Vagina (tissue), 2 donors: ENCODE data around the gene FAF1. TPM values are rescaled to one million over a fixed set of nuclear protein-coding genes. Genes with fewer than 3 reads are reported as not detected.

Experiments
- DNase-seq, 2 donors: peaks; one replicate each; pipeline ENCODE4 v3.0.0-alpha.2; 2017; ENCODE audit errors: extremely low spot score in 2 of 2
- H3K27ac ChIP-seq: fragments of 200-600 bp; sonication (generic); one replicate; pipeline ENCODE4 v1.5.1; 2019
- H3K27me3 ChIP-seq: fragments of 200-600 bp; sonication (generic); one replicate; pipeline ENCODE4 v1.5.1; 2019
- H3K36me3 ChIP-seq, 2 donors: fragments of 200-600 bp; sonication (generic); one replicate each; pipeline ENCODE4 v1.5.1; 2017 to 2019
- H3K4me1 ChIP-seq: fragments of 200-600 bp; sonication (generic); one replicate; pipeline ENCODE4 v1.5.1; 2019
- H3K4me3 ChIP-seq, 2 donors: fragments of 200-600 bp; sonication (generic); 1 replicate in 1 of 2; 2 replicates in 1 of 2; pipeline ENCODE4 v1.5.1; 2016 to 2019
- H3K9me3 ChIP-seq: fragments of 200-600 bp; sonication (generic); one replicate; pipeline ENCODE4 v1.5.1; 2019
- POLR2A ChIP-seq, 2 donors: fragments of 450-650 bp; IDR thresholded peaks; one replicate each; pipeline ENCODE4 v1.6.1; 2017; ENCODE audit warnings: antibody characterized with exemption in 2 of 2, mild to moderate bottlenecking in 2 of 2, moderate library complexity in 2 of 2
- POLR2AphosphoS5 ChIP-seq, 2 donors: sonication (generic); formaldehyde crosslinking; IDR thresholded peaks; one replicate each; pipeline ENCODE4 v1.9.0; 2017; ENCODE audit warnings: antibody characterized with exemption in 2 of 2, mild to moderate bottlenecking in 2 of 2, low read depth in 1 of 2; ENCODE audit not compliant: insufficient read depth in 1 of 2
- intact Hi-C: fragments of 100-400 bp; cut with DNase I; formaldehyde crosslinking; loops from one replicate; pipeline ENCODE4 v1.15.1; 2023
- total RNA-seq: library from RNA; depleted of rRNA; stranded (reverse); fragments of >200 nt; gene quantifications from one replicate; pipeline ENCODE4 v1.2.3, GENCODE V29; 2016
- TF ChIP-seq, protein P1 (sequence below), 3 experiments: fragments of 450-650 bp in 2 of 3; fragments of 200-600 bp in 1 of 3; sonication (generic) in 1 of 3; IDR thresholded peaks; one replicate each; pipeline ENCODE4 v1.5.1; 2017 to 2019; ENCODE audit warnings: antibody characterized with exemption in 3 of 3, mild to moderate bottlenecking in 2 of 3, moderate library complexity in 2 of 3

FAF1 gene
- total RNA-seq, 1 donor from 2014 or later, result 40.0 TPM

DNA sequence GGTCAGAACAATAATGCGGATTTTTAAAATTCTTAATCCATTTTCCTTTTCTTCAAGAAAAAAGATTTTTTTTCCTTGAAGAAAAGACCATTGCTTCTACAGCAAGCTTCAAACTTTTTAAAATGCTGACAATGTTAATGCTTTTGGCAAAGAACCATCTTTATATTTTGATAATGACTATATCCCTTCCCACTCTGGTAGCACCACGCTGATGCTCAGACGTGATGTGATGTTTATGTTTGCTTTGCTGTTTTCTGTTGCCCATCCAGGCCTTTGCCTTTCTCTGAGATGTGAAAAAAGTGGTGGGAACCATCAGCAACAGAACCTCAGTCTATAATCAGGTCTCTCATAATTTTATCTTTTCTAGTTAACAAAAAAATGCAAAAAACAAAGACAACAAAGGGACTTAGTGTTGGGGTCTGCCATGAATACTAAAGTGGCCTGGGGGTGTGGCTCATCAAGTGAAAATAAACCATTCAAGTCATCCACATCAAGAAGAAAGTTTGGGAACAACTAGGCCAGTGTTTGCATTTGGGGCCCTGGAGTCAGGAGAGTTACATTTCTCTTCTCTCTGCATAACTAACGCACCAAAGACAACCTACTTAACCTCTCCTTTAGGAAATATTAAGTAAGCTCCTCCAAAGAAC lies 292.2 kb downstream of the FAF1 start:
- Histone ChIP-seq H3K36me3 (no peaks in the 10 kb centered on the region), H3K4me1 (peaks cover 9% of the 10 kb centered on the region), H3K4me3 (no peak overlapping the region), H3K27me3 (no peaks in the 10 kb centered on the region), H3K27ac (no peak overlapping the region), H3K9me3 (no peaks in the 10 kb centered on the region)
- TF ChIP-seq POLR2AphosphoS5 (IDR thresholded peaks at IDR 0.05; ENCODE audit: insufficient read depth in 1 of 2, low read depth in 1 of 2) (no peak), POLR2A (IDR thresholded peaks at IDR 0.05) (no peak)
- TF ChIP-seq, protein P1, sequence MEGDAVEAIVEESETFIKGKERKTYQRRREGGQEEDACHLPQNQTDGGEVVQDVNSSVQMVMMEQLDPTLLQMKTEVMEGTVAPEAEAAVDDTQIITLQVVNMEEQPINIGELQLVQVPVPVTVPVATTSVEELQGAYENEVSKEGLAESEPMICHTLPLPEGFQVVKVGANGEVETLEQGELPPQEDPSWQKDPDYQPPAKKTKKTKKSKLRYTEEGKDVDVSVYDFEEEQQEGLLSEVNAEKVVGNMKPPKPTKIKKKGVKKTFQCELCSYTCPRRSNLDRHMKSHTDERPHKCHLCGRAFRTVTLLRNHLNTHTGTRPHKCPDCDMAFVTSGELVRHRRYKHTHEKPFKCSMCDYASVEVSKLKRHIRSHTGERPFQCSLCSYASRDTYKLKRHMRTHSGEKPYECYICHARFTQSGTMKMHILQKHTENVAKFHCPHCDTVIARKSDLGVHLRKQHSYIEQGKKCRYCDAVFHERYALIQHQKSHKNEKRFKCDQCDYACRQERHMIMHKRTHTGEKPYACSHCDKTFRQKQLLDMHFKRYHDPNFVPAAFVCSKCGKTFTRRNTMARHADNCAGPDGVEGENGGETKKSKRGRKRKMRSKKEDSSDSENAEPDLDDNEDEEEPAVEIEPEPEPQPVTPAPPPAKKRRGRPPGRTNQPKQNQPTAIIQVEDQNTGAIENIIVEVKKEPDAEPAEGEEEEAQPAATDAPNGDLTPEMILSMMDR (IDR thresholded peaks at IDR 0.05), result no peak
- DNase-seq, result no peak
- intact Hi-C loops, result no loop called here

DNA sequence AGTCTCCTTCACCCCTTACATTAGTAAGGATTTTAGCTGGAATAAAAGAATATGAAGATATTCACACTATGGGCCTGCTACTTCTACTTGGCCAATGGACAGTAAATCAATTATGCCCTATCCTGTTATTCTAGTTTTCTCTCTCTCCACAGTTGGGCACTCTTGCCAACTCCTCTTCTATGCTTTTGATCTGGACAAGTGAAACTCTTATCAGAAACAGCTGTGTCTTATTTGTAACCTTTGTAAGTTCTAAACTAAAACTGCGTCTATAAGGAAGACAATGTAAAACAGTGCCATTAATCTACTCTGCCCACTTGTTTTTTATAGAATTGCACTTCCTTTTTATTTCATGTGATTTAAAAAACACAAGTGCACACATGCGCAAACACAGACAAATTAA lies 292.8 kb downstream of the FAF1 start:
- DNase-seq, result no peak
- no peak overlapping the region for H3K27ac ChIP-seq
- no peaks in the 10 kb centered on the region for H3K9me3 ChIP-seq
- no peaks in the 10 kb centered on the region for H3K36me3 ChIP-seq
- no peaks in the 10 kb centered on the region for H3K27me3 ChIP-seq
- intact Hi-C loops, result no loop called here
- peaks cover 9% of the 10 kb centered on the region for H3K4me1 ChIP-seq
- TF ChIP-seq, protein P1 (IDR thresholded peaks at IDR 0.05), result no peak
- TF ChIP-seq POLR2A (IDR thresholded peaks at IDR 0.05) (no peak), POLR2AphosphoS5 (IDR thresholded peaks at IDR 0.05; ENCODE audit: insufficient read depth in 1 of 2, low read depth in 1 of 2) (no peak)
- H3K4me3 ChIP-seq, result no peak overlapping the region

DNA sequence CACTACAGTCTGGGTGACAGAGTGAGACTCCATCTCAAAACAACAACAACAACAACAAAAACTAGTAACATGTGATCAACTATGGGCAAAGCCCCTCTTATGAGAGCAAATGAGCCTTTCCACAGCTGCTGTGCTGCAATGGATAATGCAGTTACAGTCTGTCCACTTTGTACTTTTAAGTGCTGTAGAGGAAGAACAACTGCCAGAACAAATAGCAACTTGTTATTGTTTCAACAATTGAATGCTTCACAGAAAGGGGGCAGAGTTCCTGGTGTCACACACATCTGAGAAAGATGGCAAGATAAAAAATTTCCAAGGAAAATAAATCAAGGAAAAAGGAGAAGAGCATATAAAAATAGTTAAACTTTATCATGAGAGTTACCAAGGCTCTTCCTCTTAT lies 293.2 kb downstream of the FAF1 start:
- no peaks in the 10 kb centered on the region for H3K9me3 ChIP-seq
- H3K27me3 ChIP-seq, result no peaks in the 10 kb centered on the region
- H3K27ac ChIP-seq, result no peak overlapping the region
- peaks cover 9% of the 10 kb centered on the region for H3K4me1 ChIP-seq
- TF ChIP-seq, protein P1 (IDR thresholded peaks at IDR 0.05), result no peak
- TF ChIP-seq POLR2A (IDR thresholded peaks at IDR 0.05) (no peak), POLR2AphosphoS5 (IDR thresholded peaks at IDR 0.05; ENCODE audit: insufficient read depth in 1 of 2, low read depth in 1 of 2) (no peak)
- no peaks in the 10 kb centered on the region for H3K36me3 ChIP-seq
- intact Hi-C loops, result no loop called here
- DNase-seq, result no peak
- no peak overlapping the region for H3K4me3 ChIP-seq

DNA sequence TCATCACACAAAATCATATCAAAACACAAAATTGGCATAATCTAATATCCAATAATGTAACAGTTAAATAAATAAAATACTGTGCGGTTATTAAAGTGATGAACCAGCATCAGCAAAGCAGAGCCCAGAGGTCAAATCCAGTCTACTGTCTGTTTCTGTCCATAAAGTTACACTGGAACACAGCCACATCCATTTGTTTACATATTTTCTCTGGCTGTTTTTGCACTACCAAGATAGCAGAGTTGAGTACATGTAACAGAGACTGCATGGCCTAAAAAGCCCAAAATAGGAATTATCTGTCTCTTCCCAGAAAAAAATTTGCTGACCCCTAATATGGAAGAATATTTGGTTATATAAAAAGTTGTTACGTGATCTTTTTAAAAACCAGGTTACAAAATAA lies 294.7 kb downstream of the FAF1 start:
- intact Hi-C loops, result no loop called here
- Histone ChIP-seq H3K27me3 (no peaks in the 10 kb centered on the region), H3K27ac (no peak overlapping the region), H3K4me3 (no peak overlapping the region), H3K36me3 (no peaks in the 10 kb centered on the region), H3K9me3 (no peaks in the 10 kb centered on the region), H3K4me1 (peaks cover 9% of the 10 kb centered on the region)
- DNase-seq, result no peak
- no peak for TF ChIP-seq POLR2AphosphoS5 (IDR thresholded peaks at IDR 0.05; ENCODE audit: insufficient read depth in 1 of 2, low read depth in 1 of 2)
- TF ChIP-seq POLR2A (IDR thresholded peaks at IDR 0.05), result no peak
- TF ChIP-seq, protein P1 (IDR thresholded peaks at IDR 0.05), result no peak

DNA sequence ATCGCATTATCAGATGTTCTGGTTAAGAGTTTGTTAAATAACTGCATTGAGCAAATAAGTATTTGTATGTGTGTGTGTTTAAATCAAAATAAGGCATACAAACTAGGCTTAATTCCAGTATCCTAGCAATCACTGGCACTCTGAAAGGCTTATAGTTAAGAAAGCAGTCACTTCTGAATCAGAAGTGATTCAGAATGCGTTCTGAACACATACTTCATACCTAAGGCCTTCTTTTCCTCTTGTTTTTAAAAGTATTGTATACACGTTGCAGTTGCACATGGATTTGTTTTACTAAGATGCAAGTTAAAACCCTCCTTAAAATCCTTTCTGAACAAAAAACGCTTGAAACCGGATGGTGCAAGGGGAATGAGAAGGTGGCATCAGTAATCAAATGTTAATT lies 298.4 kb downstream of the FAF1 start:
- Histone ChIP-seq H3K4me1 (peaks cover 9% of the 10 kb centered on the region), H3K27ac (no peak overlapping the region), H3K36me3 (no peaks in the 10 kb centered on the region), H3K4me3 (no peak overlapping the region), H3K27me3 (no peaks in the 10 kb centered on the region), H3K9me3 (no peaks in the 10 kb centered on the region)
- no peak for DNase-seq
- intact Hi-C loops, result no loop called here
- TF ChIP-seq, protein P1 (IDR thresholded peaks at IDR 0.05), result no peak
- TF ChIP-seq POLR2A (IDR thresholded peaks at IDR 0.05), result no peak
- no peak for TF ChIP-seq POLR2AphosphoS5 (IDR thresholded peaks at IDR 0.05; ENCODE audit: insufficient read depth in 1 of 2, low read depth in 1 of 2)
